A549 (cell line): Measurements from ENCODE around the gene CPT1A. TPM values are rescaled to one million over a fixed set of nuclear protein-coding genes. Genes with fewer than 3 reads are reported as not detected.

Experiments
- ATAC-seq, 2 experiments: fragments of 200-7000 bp in 1 of 2; fragments of >200 bp in 1 of 2; cut with Nextera tagmentation in 1 of 2; cut with Tn5 transposase in 1 of 2; 3 replicates each; pipeline versions ENCODE4 v1.8.0 to v1.9.1; 2018 to 2020; ENCODE audit warnings: mild to moderate bottlenecking in 1 of 2, moderate library complexity in 1 of 2
- CTCF ChIA-PET: fragments of 300-600 bp; sonication (Branson Sonifier 250); formaldehyde crosslinking; extraction: SDS; loops from one replicate; lab custom pipeline; 2021; ENCODE audit warnings: antibody characterized with exemption, inconsistent platforms; lab: Yijun Ruan, JAX
- POLR2A ChIA-PET: fragments of 350-600 bp; formaldehyde crosslinking; extraction: SDS; loops from one replicate; lab custom pipeline; 2021; ENCODE audit warnings: antibody characterized with exemption, inconsistent platforms; lab: Yijun Ruan, JAX
- DNase-seq, 2 experiments: peaks; one replicate each; pipeline versions ENCODE4 v3.0.0 to v3.0.0-alpha.2; 2011 to 2016; ENCODE audit warnings: low read depth in 1 of 2, low spot score in 1 of 2
- FAIRE-seq: peaks from 2 replicates; lab custom pipeline; 2011; peaks lifted over from hg19 to GRCh38; lab: Jason Lieb, UNC
- H3K27ac ChIP-seq, 2 experiments: fragments of >200 bp; sonication (Bioruptor Twin); formaldehyde crosslinking; 3 replicates each; pipeline ENCODE4 v1.5.1; 2016 to 2017
- H3K4me1 ChIP-seq: fragments of >200 bp; sonication (Bioruptor Twin); formaldehyde crosslinking; 3 replicates; pipeline ENCODE4 v1.6.1; 2016
- H3K4me2 ChIP-seq: fragments of >200 bp; sonication (Bioruptor Twin); formaldehyde crosslinking; 3 replicates; pipeline ENCODE4 v1.6.1; 2016
- H3K4me3 ChIP-seq: fragments of >200 bp; sonication (Bioruptor Twin); formaldehyde crosslinking; 3 replicates; pipeline ENCODE4 v1.5.1; 2016
- H3K9me3 ChIP-seq: fragments of >200 bp; sonication (Bioruptor Twin); formaldehyde crosslinking; 3 replicates; pipeline ENCODE4 v1.6.1; 2016
- BCL3 ChIP-seq: fragments of >200 bp; sonication (Bioruptor Twin); formaldehyde crosslinking; IDR thresholded peaks from 3 replicates; pipeline ENCODE4 v1.6.1; 2016
- BHLHE40 ChIP-seq: IDR thresholded peaks from 2 replicates; pipeline ENCODE4 v1.6.1; 2012; ENCODE audit warnings: low read depth, low read length, inconsistent platforms
- CHD4 ChIP-seq: fragments of 200-600 bp; sonication (generic); IDR thresholded peaks from 2 replicates; pipeline ENCODE4 v1.6.1; 2016; ENCODE audit warnings: antibody characterized with exemption, mild to moderate bottlenecking, borderline replicate concordance
- CTCF ChIP-seq: fragments of >200 bp; sonication (Bioruptor Twin); formaldehyde crosslinking; IDR thresholded peaks from 3 replicates; pipeline ENCODE4 v1.5.1; 2016
- EHMT2 ChIP-seq: fragments of 200-600 bp; sonication (generic); IDR thresholded peaks from 2 replicates; pipeline ENCODE4 v1.6.1; 2016; ENCODE audit warnings: antibody characterized with exemption, low read depth, mild to moderate bottlenecking, moderate library complexity
- FOSL2 ChIP-seq, 2 experiments: fragments of 450-650 bp in 1 of 2; fragments of >200 bp in 1 of 2; sonication (Bioruptor Twin) in 1 of 2; formaldehyde crosslinking; IDR thresholded peaks; 2 replicates each; pipeline versions ENCODE4 v1.5.0 to v1.6.1; 2016 to 2020; ENCODE audit warnings: mild to moderate bottlenecking in 1 of 2, moderate library complexity in 1 of 2
- FOXS1 ChIP-seq: fragments of 250-450 bp; sonication (Bioruptor Pico); IDR thresholded peaks from 2 replicates; pipeline ENCODE4 v1.5.0; 2020; ENCODE audit warnings: mild to moderate bottlenecking, moderate library complexity
- GATA3 ChIP-seq: IDR thresholded peaks from 2 replicates; pipeline ENCODE4 v1.6.1; 2012; ENCODE audit warnings: borderline replicate concordance
- HDAC2 ChIP-seq: fragments of 200-600 bp; sonication (generic); IDR thresholded peaks from 2 replicates; pipeline ENCODE4 v1.6.1; 2016
- HOXB5 ChIP-seq: fragments of 250-450 bp; sonication (Bioruptor Pico); IDR thresholded peaks from 2 replicates; pipeline ENCODE4 v1.5.0; 2020; ENCODE audit warnings: mild to moderate bottlenecking, moderate library complexity
- MAFK ChIP-seq: fragments of 450-650 bp; IDR thresholded peaks from 2 replicates; pipeline ENCODE4 v1.6.1; 2014; ENCODE audit not compliant: partially characterized antibody
- MAZ ChIP-seq: fragments of 150-350 bp; IDR thresholded peaks from 2 replicates; pipeline ENCODE4 v1.6.1; 2014; ENCODE audit warnings: antibody characterized with exemption, low read depth, low read length, borderline replicate concordance
- NFE2L2 ChIP-seq: fragments of 150-350 bp; conservative IDR thresholded peaks from 2 replicates; pipeline ENCODE4 v1.6.1; 2014; ENCODE audit warnings: low read length
- NPAS2 ChIP-seq: fragments of 250-450 bp; sonication (Bioruptor Pico); IDR thresholded peaks from 2 replicates; pipeline ENCODE4 v1.8.0; 2022; ENCODE audit warnings: mild to moderate bottlenecking, moderate library complexity, borderline replicate concordance
- POLR2A ChIP-seq: IDR thresholded peaks from 2 replicates; pipeline ENCODE4 v1.6.1; 2012; ENCODE audit warnings: mild to moderate bottlenecking, low read length
- RNF2 ChIP-seq: fragments of 200-600 bp; sonication (generic); IDR thresholded peaks from 2 replicates; pipeline ENCODE4 v1.6.1; 2016; ENCODE audit warnings: low read depth, mild to moderate bottlenecking, antibody characterized with exemption, moderate library complexity, borderline replicate concordance
- SMC3 ChIP-seq: fragments of >200 bp; sonication (Bioruptor Twin); formaldehyde crosslinking; IDR thresholded peaks from 3 replicates; pipeline ENCODE4 v1.6.1; 2018; ENCODE audit warnings: inconsistent platforms
- TP53 ChIP-seq: fragments of 250-450 bp; sonication (Bioruptor Pico); IDR thresholded peaks from 2 replicates; pipeline ENCODE4 v1.5.0; 2021; ENCODE audit warnings: mild to moderate bottlenecking, moderate library complexity
- WGBS: methylation state at CpG from one replicate; pipeline ENCODE4 v1.1.6; 2017; ENCODE audit errors: missing lambda C conversion rate; 5-methylcytosine and 5-hydroxymethylcytosine counted together
- polyA plus RNA-seq, 4 experiments: library from polyadenylated mRNA; depleted of rRNA in 3 of 4; stranded (reverse); fragments of >200 nt; fragmentation: RNase III in 1 of 4; extraction: RNeasy Plus Mini Kit Qiagen cat#74134 plus additional on column Dnase treatment in 1 of 4; gene quantifications; 2 replicates in 3 of 4; 3 replicates in 1 of 4; pipeline ENCODE4 v1.2.3, GENCODE V29; 2011 to 2017
- TF ChIP-seq, protein P1 (sequence below): IDR thresholded peaks from 2 replicates; pipeline ENCODE4 v1.6.1; 2012; ENCODE audit warnings: low read depth, borderline replicate concordance
- TF ChIP-seq, protein P2 (sequence below): IDR thresholded peaks from 2 replicates; pipeline ENCODE4 v1.6.1; 2012

Gene CPT1A
- polyA plus RNA-seq, 2 of the 4 experiments (the other 2 are of a cell fraction) = 15.0 to 21.4 TPM

DNA sequence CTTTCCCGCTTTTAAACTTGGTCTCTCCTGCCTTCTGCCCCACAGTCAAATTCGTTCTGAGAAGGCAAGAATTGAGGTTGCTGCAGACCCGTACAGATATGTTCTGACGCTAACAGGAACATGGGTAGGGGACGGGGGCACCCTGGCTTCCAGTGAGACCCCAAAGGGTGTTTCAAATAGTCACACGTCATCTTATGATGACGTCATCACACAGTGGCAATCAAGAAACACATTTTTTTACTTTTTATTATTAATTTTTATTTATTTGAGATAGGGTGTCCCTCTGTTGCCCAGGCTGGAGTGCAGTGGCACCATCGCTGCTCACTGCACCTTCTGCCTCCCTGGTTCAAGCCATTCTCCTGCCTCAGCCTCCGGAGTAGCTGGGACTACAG lies 67.5 kb downstream of the CPT1A start:
- ATAC-seq = no peak
- ChIA-PET POLR2A (no interaction called here), CTCF (no interaction called here)
- no peak overlapping the region for H3K27ac ChIP-seq
- FAIRE-seq = no peak
- no peaks in the 10 kb centered on the region for H3K4me1 ChIP-seq
- H3K4me2 ChIP-seq = no peak overlapping the region
- no peaks in the 10 kb centered on the region for H3K9me3 ChIP-seq
- DNase-seq = no peak
- TF ChIP-seq HDAC2 = no peak
- 90% methylated on average over 9 of the region's 9 CpGs for WGBS
- H3K4me3 ChIP-seq = no peak overlapping the region

- H3K4me1 ChIP-seq = no peaks in the 10 kb centered on the region
- TF ChIP-seq, protein P1, sequence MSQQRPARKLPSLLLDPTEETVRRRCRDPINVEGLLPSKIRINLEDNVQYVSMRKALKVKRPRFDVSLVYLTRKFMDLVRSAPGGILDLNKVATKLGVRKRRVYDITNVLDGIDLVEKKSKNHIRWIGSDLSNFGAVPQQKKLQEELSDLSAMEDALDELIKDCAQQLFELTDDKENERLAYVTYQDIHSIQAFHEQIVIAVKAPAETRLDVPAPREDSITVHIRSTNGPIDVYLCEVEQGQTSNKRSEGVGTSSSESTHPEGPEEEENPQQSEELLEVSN = no peak
- no peak for TF ChIP-seq HOXB5 (CRISPR knock-in tag)
- no peak for TF ChIP-seq BCL3
- no peak for TF ChIP-seq CHD4
- TF ChIP-seq, protein P2, sequence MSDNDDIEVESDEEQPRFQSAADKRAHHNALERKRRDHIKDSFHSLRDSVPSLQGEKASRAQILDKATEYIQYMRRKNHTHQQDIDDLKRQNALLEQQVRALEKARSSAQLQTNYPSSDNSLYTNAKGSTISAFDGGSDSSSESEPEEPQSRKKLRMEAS = no peak
- TF ChIP-seq NPAS2 = no peak
- TF ChIP-seq MAFK = no peak
- TF ChIP-seq CTCF = no peak
- TF ChIP-seq, all 56 proteins: peak for 0
- Histone ChIP-seq H3K9me3 (no peaks in the 10 kb centered on the region), H3K4me3 (no peak overlapping the region), H3K27ac (no peak overlapping the region), H3K4me2 (no peak overlapping the region)
- FAIRE-seq = no peak
- POLR2A ChIA-PET = no interaction called here
- CTCF ChIA-PET = interaction anchor here (1.2 kb wide), 1 partner anchor 24 kb away, joined by 5 read pairs; no protein-coding TSS in a partner anchor
- WGBS = 91% methylated on average over 22 of the region's 22 CpGs
- no peak for DNase-seq
- no peak for ATAC-seq
Measured at GRCh38 chr11:68773521-68774193, 68.1 kb downstream of the CPT1A start.

- TF ChIP-seq BHLHE40 = no peak
- TF ChIP-seq TP53 (CRISPR knock-in tag) = no peak
- TF ChIP-seq, protein P2 = no peak
- TF ChIP-seq FOSL2 (IDR thresholded peaks at IDR 0.05) = no peak
- no peak for TF ChIP-seq FOSL2 (CRISPR knock-in tag; IDR thresholded peaks at IDR 0.05)
- no peak for TF ChIP-seq GATA3
- TF ChIP-seq BCL3 = no peak
- no peak for TF ChIP-seq NFE2L2
- no peak for TF ChIP-seq SMC3
- no peak for TF ChIP-seq EHMT2
- no peak for TF ChIP-seq POLR2A
- TF ChIP-seq FOXS1 (CRISPR knock-in tag) = no peak
- no peak for TF ChIP-seq MAZ
- no peak for TF ChIP-seq RNF2
- no peak for TF ChIP-seq NPAS2
- TF ChIP-seq, all 56 proteins: peak for 0
- CTCF ChIA-PET = interaction anchor here (1.2 kb wide), 1 partner anchor 25 kb away, joined by 5 read pairs; no protein-coding TSS in a partner anchor
- DNase-seq = no peak
Measured at GRCh38 chr11:68772936-68773335, 68.8 kb downstream of the CPT1A start.

More at GRCh38 chr11:68772936-68773335, 68.8 kb downstream of the CPT1A start:
- no peak overlapping the region for H3K4me3 ChIP-seq
- no peak overlapping the region for H3K4me2 ChIP-seq
- H3K9me3 ChIP-seq = no peaks in the 10 kb centered on the region
- POLR2A ChIA-PET = no interaction called here
- H3K27ac ChIP-seq = no peak overlapping the region
- WGBS = 95% methylated on average over 20 of the region's 20 CpGs
- FAIRE-seq (no peak), ATAC-seq (no peak)
- H3K4me1 ChIP-seq = no peaks in the 10 kb centered on the region
